ENCODE data around the gene REXO5.
"Not testable (repeated sequence)": the region's sequence is repeated elsewhere in the genome, so short reads cannot be mapped to it uniquely, and the experiment has no call there.

REXO5 gene

GRCh38 chr16:20857281-20857680 is 51.0 kb downstream of the REXO5 start:
- Histone ChIP-seq H3K9me3 (ENCODE audit: severe bottlenecking) (no peaks in the 10 kb centered on the region), H3K4me1 (ENCODE audit: insufficient read depth, poor library complexity, severe bottlenecking) (peaks cover 8% of the 10 kb centered on the region), H3K27me3 (ENCODE audit: insufficient read depth, poor library complexity, severe bottlenecking) (no peaks in the 10 kb centered on the region), H3K36me3 (ENCODE audit: low read depth) (peaks cover 26% of the 10 kb centered on the region), H3K27ac (ENCODE audit: poor library complexity, severe bottlenecking) (no peak overlapping the region), H3K4me3 (ENCODE audit: severe bottlenecking) (no peak overlapping the region)
- DNase-seq (ENCODE audit: low spot score) (no peak), ATAC-seq (ENCODE audit: low read depth) (no peak)
- no peak for TF ChIP-seq CTCF (IDR thresholded peaks at IDR 0.05; ENCODE audit: poor library complexity, severe bottlenecking)

- ATAC-seq (ENCODE audit: low read depth) (no peak), DNase-seq (ENCODE audit: low spot score) (no peak)
- H3K9me3 ChIP-seq (ENCODE audit: severe bottlenecking) = no peaks in the 10 kb centered on the region
- TF ChIP-seq CTCF (IDR thresholded peaks at IDR 0.05; ENCODE audit: poor library complexity, severe bottlenecking) = no peak
- peaks cover 32% of the 10 kb centered on the region for H3K36me3 ChIP-seq (ENCODE audit: low read depth)
- no peak overlapping the region for H3K27ac ChIP-seq (ENCODE audit: poor library complexity, severe bottlenecking)
- H3K4me1 ChIP-seq (ENCODE audit: insufficient read depth, poor library complexity, severe bottlenecking) = peaks cover 2% of the 10 kb centered on the region
- no peak overlapping the region for H3K4me3 ChIP-seq (ENCODE audit: severe bottlenecking)
- H3K27me3 ChIP-seq (ENCODE audit: insufficient read depth, poor library complexity, severe bottlenecking) = no peaks in the 10 kb centered on the region
Observed at GRCh38 chr16:20859229-20859628, 52.9 kb downstream of the REXO5 start.

- Histone ChIP-seq H3K27ac (ENCODE audit: poor library complexity, severe bottlenecking) (no peak overlapping the region), H3K4me1 (ENCODE audit: insufficient read depth, poor library complexity, severe bottlenecking) (no peaks in the 10 kb centered on the region), H3K4me3 (ENCODE audit: severe bottlenecking) (no peak overlapping the region), H3K36me3 (ENCODE audit: low read depth) (peaks cover 32% of the 10 kb centered on the region), H3K9me3 (ENCODE audit: severe bottlenecking) (no peaks in the 10 kb centered on the region), H3K27me3 (ENCODE audit: insufficient read depth, poor library complexity, severe bottlenecking) (no peaks in the 10 kb centered on the region)
- no peak for TF ChIP-seq CTCF (IDR thresholded peaks at IDR 0.05; ENCODE audit: poor library complexity, severe bottlenecking)
- ATAC-seq (ENCODE audit: low read depth) = no peak
- DNase-seq (ENCODE audit: low spot score) = no peak
Observed at GRCh38 chr16:20859699-20860098, 53.4 kb downstream of the REXO5 start.

- no peaks in the 10 kb centered on the region for H3K27me3 ChIP-seq (ENCODE audit: insufficient read depth, poor library complexity, severe bottlenecking)
- no peak overlapping the region for H3K27ac ChIP-seq (ENCODE audit: poor library complexity, severe bottlenecking)
- H3K36me3 ChIP-seq (ENCODE audit: low read depth) = peaks cover 32% of the 10 kb centered on the region
- TF ChIP-seq CTCF (IDR thresholded peaks at IDR 0.05; ENCODE audit: poor library complexity, severe bottlenecking) = no peak
- no peaks in the 10 kb centered on the region for H3K9me3 ChIP-seq (ENCODE audit: severe bottlenecking)
- no peak overlapping the region for H3K4me3 ChIP-seq (ENCODE audit: severe bottlenecking)
- ATAC-seq (ENCODE audit: low read depth) (no peak), DNase-seq (ENCODE audit: low spot score) (no peak)
- peaks cover 6% of the 10 kb centered on the region for H3K4me1 ChIP-seq (ENCODE audit: insufficient read depth, poor library complexity, severe bottlenecking)
Observed at GRCh38 chr16:20860361-20860760, 54.0 kb downstream of the REXO5 start.

- not testable (repeated sequence) for H3K27ac ChIP-seq (ENCODE audit: poor library complexity, severe bottlenecking); H3K27me3 ChIP-seq (ENCODE audit: insufficient read depth, poor library complexity, severe bottlenecking); DNase-seq (ENCODE audit: low spot score); H3K9me3 ChIP-seq (ENCODE audit: severe bottlenecking); H3K4me3 ChIP-seq (ENCODE audit: severe bottlenecking); ATAC-seq (ENCODE audit: low read depth)
- H3K4me1 ChIP-seq (ENCODE audit: insufficient read depth, poor library complexity, severe bottlenecking) = peaks cover 12% of the 10 kb centered on the region
- H3K36me3 ChIP-seq (ENCODE audit: low read depth) = peaks cover 32% of the 10 kb centered on the region
Observed at GRCh38 chr16:20860995-20861394, 54.7 kb downstream of the REXO5 start.
